ENCODE data around the gene KPNA3.

KPNA3 gene

DNA sequence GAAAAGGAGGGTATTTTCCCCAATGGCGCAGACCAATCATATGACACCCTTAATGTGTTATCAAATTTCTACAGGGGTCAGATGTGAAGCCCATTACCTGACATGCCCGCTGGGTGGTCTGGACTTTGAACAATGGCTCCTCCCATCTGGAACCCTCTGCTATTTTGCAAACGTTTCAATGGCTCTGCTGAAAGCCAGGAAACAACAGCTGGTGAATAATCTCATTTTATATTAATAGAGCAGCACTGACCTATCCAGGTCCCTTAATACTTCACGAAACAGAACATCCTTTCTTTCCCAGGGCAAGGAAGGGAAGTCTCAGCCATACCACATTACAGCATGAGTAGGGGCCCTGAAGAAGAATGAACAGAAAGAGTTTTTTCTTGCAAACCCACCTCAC lies 20.3 kb upstream of the KPNA3 start:
- Histone ChIP-seq H3K27me3 (ENCODE audit: insufficient read depth, low read length, poor library complexity, severe bottlenecking) (no peaks in the 10 kb centered on the region), H3K4me1 (ENCODE audit: insufficient read depth, low read length, poor library complexity, severe bottlenecking) (no peaks in the 10 kb centered on the region), H3K9ac (ENCODE audit: low read depth, low read length, poor library complexity, severe bottlenecking) (no peak overlapping the region), H3K9me3 (ENCODE audit: insufficient read depth, low read depth, low read length) (no peaks in the 10 kb centered on the region), H4K20me1 (ENCODE audit: insufficient read depth, low read length, poor library complexity, severe bottlenecking) (no peaks in the 10 kb centered on the region), H3F3A (ENCODE audit: low read depth) (no peaks in the 10 kb centered on the region), H2AFZ (ENCODE audit: low read length) (no peak overlapping the region), H3K4me2 (ENCODE audit: low read depth, low read length, poor library complexity, severe bottlenecking) (no peak overlapping the region), H3K79me2 (ENCODE audit: insufficient read depth, low read length) (no peaks in the 10 kb centered on the region), H3K36me3 (ENCODE audit: insufficient read depth, low read length) (no peaks in the 10 kb centered on the region), H3K9me2 (replicated peaks; ENCODE audit: low read depth, low read length) (no peaks in the 10 kb centered on the region), H3K4me3 (ENCODE audit: low read length, poor library complexity, severe bottlenecking) (no peak overlapping the region)
- TF ChIP-seq, protein P1, sequence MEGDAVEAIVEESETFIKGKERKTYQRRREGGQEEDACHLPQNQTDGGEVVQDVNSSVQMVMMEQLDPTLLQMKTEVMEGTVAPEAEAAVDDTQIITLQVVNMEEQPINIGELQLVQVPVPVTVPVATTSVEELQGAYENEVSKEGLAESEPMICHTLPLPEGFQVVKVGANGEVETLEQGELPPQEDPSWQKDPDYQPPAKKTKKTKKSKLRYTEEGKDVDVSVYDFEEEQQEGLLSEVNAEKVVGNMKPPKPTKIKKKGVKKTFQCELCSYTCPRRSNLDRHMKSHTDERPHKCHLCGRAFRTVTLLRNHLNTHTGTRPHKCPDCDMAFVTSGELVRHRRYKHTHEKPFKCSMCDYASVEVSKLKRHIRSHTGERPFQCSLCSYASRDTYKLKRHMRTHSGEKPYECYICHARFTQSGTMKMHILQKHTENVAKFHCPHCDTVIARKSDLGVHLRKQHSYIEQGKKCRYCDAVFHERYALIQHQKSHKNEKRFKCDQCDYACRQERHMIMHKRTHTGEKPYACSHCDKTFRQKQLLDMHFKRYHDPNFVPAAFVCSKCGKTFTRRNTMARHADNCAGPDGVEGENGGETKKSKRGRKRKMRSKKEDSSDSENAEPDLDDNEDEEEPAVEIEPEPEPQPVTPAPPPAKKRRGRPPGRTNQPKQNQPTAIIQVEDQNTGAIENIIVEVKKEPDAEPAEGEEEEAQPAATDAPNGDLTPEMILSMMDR (conservative IDR thresholded peaks at IDR 0.05; ENCODE audit: low read length): no peak
- no peak for TF ChIP-seq EZH2phosphoT487 (IDR thresholded peaks at IDR 0.05; ENCODE audit: borderline replicate concordance)

DNA sequence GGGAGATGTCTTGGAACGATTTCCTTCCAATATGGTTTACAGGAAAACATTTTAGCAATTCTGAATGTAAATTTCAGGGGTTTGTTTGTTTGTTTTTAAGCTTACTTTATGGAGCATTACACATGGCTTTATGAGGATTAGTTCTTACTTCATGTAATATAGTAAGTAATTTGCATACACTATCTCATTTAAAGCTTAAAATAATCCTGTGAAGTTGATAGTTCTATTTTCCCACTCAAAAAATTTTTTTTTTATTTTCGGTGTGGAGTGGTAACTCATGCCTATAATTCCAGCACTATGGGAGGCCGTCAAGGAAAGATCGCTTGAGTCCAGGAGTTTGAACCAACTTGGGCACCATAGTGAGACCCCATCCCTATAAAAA lies 19.0 kb upstream of the KPNA3 start:
- no peaks in the 10 kb centered on the region for H3K79me2 ChIP-seq (ENCODE audit: insufficient read depth, low read length)
- H3K9me2 ChIP-seq (replicated peaks; ENCODE audit: low read depth, low read length): no peaks in the 10 kb centered on the region
- H3K9me3 ChIP-seq (ENCODE audit: insufficient read depth, low read depth, low read length): no peaks in the 10 kb centered on the region
- H3K4me2 ChIP-seq (ENCODE audit: low read depth, low read length, poor library complexity, severe bottlenecking): no peak overlapping the region
- no peak overlapping the region for H2AFZ ChIP-seq (ENCODE audit: low read length)
- H4K20me1 ChIP-seq (ENCODE audit: insufficient read depth, low read length, poor library complexity, severe bottlenecking): no peaks in the 10 kb centered on the region
- H3K27me3 ChIP-seq (ENCODE audit: insufficient read depth, low read length, poor library complexity, severe bottlenecking): no peaks in the 10 kb centered on the region
- no peak overlapping the region for H3K9ac ChIP-seq (ENCODE audit: low read depth, low read length, poor library complexity, severe bottlenecking)
- no peak for TF ChIP-seq EZH2phosphoT487 (IDR thresholded peaks at IDR 0.05; ENCODE audit: borderline replicate concordance)
- TF ChIP-seq, protein P1 (conservative IDR thresholded peaks at IDR 0.05; ENCODE audit: low read length): no peak
- no peak overlapping the region for H3K4me3 ChIP-seq (ENCODE audit: low read length, poor library complexity, severe bottlenecking)
- no peaks in the 10 kb centered on the region for H3K36me3 ChIP-seq (ENCODE audit: insufficient read depth, low read length)
- H3K4me1 ChIP-seq (ENCODE audit: insufficient read depth, low read length, poor library complexity, severe bottlenecking): no peaks in the 10 kb centered on the region
- no peaks in the 10 kb centered on the region for H3F3A ChIP-seq (ENCODE audit: low read depth)

DNA sequence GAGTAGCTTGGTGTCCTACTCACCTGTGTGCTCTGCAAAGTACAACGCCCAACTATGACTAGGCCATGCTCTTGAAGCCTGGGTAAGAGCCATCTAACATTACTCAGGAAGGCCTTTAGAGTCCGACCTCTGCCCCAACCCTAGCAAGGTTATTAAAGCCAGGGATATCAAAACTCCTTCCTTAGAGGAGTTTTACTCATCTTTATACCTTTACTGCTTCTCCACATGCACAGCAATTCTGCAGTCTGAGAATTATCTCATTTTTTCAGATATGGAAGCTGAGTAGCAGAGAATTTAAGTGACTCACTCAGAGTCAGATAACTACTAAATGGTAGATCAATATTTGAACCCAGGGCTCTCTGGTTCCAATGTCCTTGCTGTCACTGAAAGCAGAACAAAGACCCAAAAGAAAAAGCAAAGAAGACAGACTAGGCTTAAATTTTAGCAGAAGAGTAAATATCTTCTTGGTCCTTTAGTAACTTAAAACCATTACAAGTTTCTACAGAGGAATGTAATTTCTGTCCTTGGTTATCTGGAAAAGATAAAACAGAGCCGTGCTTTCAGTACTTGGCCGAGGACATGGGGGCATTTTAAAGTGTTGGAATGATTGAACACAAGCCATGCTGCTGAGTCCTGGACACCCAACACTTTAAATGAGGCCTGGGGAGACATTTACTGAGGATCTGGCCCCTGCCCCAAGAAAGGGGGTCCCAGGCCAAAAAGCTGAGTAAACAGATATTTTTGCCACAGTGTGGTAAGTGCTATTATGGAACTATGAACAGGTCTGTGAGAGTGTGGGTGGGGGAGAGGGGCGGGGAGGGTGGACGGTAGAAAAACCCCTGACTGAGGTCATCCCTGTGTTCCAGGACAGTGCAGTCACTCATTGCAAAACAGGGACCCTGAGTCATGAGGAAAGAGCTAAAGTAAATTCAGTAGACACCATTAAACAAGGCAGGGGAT lies 18.4 kb upstream of the KPNA3 start:
- no peaks in the 10 kb centered on the region for H3F3A ChIP-seq (ENCODE audit: low read depth)
- TF ChIP-seq EZH2phosphoT487 (IDR thresholded peaks at IDR 0.05; ENCODE audit: borderline replicate concordance): no peak
- TF ChIP-seq, protein P1 (conservative IDR thresholded peaks at IDR 0.05; ENCODE audit: low read length): no peak

More for the DNA sequence above, 18.4 kb upstream of the KPNA3 start:
- Histone ChIP-seq H3K27me3 (ENCODE audit: insufficient read depth, low read length, poor library complexity, severe bottlenecking) (no peaks in the 10 kb centered on the region), H2AFZ (ENCODE audit: low read length) (no peak overlapping the region), H3K4me3 (ENCODE audit: low read length, poor library complexity, severe bottlenecking) (no peak overlapping the region), H3K9me3 (ENCODE audit: insufficient read depth, low read depth, low read length) (no peaks in the 10 kb centered on the region), H3K79me2 (ENCODE audit: insufficient read depth, low read length) (no peaks in the 10 kb centered on the region), H3K4me1 (ENCODE audit: insufficient read depth, low read length, poor library complexity, severe bottlenecking) (no peaks in the 10 kb centered on the region), H3K9me2 (replicated peaks; ENCODE audit: low read depth, low read length) (no peaks in the 10 kb centered on the region), H3K9ac (ENCODE audit: low read depth, low read length, poor library complexity, severe bottlenecking) (no peak overlapping the region), H4K20me1 (ENCODE audit: insufficient read depth, low read length, poor library complexity, severe bottlenecking) (no peaks in the 10 kb centered on the region), H3K36me3 (ENCODE audit: insufficient read depth, low read length) (no peaks in the 10 kb centered on the region), H3K4me2 (ENCODE audit: low read depth, low read length, poor library complexity, severe bottlenecking) (no peak overlapping the region)

All from Loucy (cell line).